Epithelial cell of prostate (primary cell): Measurements from ENCODE around the gene CCDC68.
A peak's percentile ranks its signal among the peaks of the same experiment; 100 is the strongest.
"Not testable (repeated sequence)": the region's sequence is repeated elsewhere in the genome, so short reads cannot be mapped to it uniquely, and the experiment has no call there.

Source experiments
- DNase-seq: peaks from one replicate; pipeline ENCODE4 v3.0.0-alpha.2; 2011; ENCODE audit warnings: low read depth, low spot score
- H3K27ac ChIP-seq: fragments of 450-650 bp; 2 replicates; pipeline ENCODE4 v1.5.1; 2017; ENCODE audit warnings: mild to moderate bottlenecking

Gene CCDC68

DNA sequence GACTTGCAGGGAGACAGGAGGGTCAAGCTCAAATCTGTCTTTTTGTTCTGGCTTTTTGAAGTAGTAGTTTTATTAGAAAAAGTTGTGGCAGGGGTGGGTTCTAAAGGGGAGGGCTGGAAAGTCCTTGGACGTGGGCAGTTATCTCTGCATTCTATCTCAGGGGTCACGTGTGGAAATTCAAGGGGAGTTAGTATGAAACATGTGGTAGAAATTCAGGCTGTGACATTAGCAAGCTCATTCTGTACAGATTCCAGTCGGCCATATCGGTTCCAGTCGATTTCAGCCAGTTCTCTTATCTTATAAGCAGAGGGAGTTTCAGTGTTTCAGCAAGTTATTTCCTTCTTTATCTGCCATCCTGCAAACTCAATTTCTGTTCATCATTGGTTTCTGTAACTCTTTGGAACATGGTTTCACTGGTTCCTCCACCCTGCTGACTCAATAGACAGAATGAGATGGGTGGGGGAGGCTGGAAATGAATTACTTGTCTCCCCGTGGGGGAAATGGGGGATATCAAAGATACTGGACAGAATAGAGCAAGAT is 78.0 kb downstream of the CCDC68 start:
- DNase-seq: no peak
- H3K27ac ChIP-seq: no peak overlapping the region

DNA sequence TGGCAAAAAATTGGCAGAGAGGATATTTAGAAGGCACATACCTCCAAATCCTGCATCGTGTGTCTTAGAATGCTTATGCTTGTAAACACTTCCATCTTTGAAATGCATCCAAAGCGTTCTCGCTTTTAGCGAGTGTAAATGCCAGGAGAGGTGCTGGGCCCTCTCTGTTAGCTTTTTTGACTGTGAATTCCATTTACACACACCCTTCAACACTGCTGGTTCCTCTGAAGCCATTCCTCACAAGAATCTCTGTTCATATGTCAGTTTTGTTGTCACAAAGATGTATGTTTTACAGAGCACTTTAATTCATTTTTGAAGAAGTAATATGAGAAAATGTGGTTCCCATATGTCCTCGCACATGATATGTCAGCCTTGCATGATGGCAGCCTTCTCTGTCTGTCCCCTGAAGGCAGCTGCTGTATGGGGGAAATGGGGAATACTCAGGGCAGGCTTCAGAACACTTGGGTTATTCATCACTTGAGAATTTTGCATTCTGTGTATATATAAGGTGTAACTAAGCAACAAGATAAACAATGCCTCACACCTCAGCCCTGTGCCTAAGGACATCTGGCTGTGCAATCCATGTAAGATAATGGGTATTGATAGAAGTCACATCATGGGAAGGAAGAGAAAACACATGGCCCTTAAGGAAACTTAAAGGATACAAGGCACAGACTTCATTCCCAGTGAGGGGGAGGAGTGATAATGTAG is 78.7 kb downstream of the CCDC68 start:
- peak; percentile 41 for DNase-seq
- no peak overlapping the region for H3K27ac ChIP-seq

DNA sequence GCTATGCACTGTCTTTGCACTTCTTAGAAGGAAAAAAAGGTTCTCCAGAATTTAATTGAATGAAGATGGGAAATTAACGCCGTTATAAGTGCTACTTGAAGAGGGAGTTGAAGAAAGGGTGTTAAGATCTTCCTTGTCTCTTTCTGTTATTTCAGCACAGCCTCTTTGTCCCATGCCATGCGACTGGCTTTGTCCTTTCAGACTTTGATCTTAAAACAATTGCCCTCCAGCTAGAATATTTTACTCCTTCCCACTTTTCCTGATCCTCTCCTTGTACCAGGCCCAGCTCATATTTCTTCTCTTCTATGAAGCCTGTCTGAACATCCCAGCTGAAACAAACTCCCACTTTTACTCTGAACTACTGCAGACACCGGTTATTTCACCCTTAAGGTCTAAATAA is 79.6 kb downstream of the CCDC68 start:
- H3K27ac ChIP-seq: no peak overlapping the region
- no peak for DNase-seq

DNA sequence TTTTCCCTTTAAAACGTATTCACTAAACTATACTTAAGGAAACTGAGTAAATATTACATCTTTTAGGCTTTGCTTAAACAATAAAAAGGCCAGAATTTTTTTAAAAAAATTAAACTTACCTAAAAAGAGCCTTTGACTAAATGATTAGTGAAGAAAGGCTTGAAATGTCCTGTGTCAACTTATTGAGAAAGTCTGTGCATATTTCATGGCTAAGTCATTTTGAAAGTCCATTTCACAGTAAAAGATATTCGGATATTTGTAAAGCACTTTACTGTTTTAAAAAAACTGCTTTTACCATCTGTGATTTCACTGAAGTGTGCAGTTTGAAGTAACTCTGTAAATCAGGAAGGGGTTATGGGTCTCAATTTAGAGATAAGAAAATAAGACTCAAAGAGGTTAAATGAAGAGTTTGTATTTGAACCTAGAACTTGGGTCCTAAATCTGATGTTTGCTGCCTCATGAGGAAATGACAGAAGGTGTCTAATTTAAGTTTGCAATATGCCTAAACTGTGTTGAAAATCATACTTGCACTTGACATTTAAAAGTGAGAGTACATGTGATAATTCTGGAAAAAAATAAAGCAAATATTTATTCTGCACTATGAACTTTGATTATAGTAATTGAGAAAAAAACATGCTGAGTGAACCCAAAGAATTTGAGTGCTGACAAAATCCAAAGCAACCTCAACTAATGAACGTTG is 80.5 kb downstream of the CCDC68 start:
- DNase-seq: no peak
- H3K27ac ChIP-seq: no peak overlapping the region

DNA sequence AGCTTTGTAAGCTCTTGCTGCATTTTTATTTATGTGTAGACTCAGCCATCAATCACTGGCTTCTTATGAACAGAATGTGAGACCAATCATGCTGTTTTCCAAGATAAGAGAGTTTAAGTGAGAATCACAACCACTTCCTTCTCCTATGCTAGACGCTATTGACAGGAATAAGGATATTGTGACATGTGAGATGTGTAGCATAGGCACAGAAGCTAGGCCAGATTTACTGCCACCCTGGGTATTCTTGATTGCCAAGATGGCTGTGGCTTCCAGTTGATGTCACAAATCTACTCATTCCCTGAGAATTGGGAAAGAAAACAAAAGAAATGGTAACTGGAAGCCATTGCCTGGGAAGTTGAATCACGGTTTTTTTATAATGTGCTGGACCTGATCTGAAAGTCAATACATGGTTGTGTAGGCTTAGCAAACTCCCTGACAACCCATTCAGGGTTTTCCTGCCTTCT is 81.1 kb downstream of the CCDC68 start:
- no peak overlapping the region for H3K27ac ChIP-seq

DNA sequence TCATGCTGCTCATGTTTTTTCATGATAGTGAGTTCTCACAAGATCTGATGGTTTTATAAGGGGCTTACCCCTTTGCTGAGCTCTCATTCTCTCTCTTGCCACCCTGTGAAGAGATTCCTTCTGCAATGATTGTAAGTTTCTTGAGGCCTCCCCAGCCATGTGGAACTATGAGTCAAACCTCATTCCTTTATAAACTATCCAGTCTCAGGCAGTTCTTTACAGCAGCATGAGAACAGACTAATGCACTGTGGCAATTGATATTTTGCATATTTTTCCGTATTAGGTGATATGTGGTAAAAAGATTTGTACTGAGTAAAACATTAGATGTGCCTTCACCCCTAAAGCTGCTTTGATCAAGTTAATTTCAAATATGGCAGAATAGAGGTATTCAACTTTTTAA is 82.2 kb downstream of the CCDC68 start:
- no peak for DNase-seq

More for the DNA sequence above, 81.1 kb downstream of the CCDC68 start:
- DNase-seq: no peak

DNA sequence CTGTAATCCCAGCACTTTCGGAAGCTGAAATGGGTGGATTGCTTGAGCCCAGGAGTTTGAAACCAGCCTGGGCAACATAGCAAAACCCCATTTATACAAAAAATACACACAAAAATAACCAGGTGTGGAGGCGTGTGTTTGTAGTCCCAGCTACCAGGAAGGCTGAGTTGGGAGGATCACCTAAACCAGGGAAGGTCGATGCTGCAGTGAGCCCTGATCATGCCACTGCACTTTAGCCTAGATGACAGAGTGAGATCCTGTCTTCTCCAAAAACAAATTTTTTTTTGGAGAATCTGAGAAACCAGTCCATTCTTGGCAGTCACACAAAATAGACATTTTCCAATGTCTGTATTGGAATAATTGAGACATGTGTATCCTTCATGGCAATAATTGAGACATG is 84.2 kb downstream of the CCDC68 start:
- no peak for DNase-seq

More for the DNA sequence above, 82.2 kb downstream of the CCDC68 start:
- H3K27ac ChIP-seq: no peak overlapping the region

DNA sequence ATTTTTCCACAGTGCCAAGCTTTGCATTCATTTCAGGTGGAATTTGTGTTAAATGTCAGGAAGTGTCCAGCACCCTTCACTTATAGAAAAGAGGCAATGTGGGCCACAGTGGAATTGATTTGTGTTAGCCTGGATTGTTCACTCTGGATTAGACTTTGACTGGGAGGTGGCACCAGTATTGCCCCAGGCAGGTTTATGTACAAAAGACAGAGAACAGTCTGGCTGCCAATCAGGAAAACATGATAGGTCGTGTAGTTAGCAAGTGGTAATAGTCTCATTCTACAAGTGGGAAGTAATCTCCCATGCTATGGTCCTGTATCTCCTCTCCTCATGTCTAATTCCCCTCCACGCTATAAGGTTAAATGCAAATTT is 85.4 kb downstream of the CCDC68 start:
- H3K27ac ChIP-seq: no peak overlapping the region
- DNase-seq: no peak

More for the DNA sequence above, 84.2 kb downstream of the CCDC68 start:
- H3K27ac ChIP-seq: no peak overlapping the region

DNA sequence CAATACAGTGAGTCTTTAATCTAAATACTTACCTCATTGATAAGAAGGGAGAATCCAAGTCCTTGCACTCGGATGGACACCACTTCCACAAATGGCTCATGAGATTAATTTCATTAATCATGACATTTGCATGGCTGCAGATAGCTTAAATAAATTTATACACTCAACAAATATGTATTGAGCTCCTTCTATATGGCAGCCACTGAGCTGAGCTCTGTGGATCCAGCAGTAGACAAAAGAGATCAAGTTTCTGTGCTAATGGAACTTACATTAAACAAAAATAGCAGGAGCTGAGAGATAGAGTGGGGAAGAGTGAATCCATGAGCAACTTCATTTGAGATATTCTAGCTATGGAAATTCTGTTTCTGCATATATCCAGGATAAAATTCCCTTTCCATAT is 86.6 kb downstream of the CCDC68 start:
- no peak for DNase-seq
- no peak overlapping the region for H3K27ac ChIP-seq

DNA sequence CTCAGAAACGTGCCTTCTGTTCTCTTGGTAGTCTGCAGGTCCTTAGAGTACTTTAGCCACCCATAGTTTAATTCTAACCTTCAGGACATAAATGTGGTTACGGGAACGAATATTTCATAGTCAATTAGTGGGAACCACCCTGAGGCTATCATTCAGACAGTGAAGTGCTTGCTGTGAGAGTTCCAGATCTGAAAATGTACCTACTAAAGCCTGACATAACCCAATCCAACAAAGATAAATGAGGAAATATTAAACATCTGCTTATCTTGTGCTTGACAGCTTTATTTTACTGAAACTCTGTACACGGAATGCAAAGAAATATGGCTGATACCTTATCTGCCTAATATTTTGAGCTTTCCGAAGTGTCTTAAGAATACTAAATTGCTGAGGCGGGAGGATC is 88.0 kb downstream of the CCDC68 start:
- H3K27ac ChIP-seq: no peak overlapping the region
- DNase-seq: no peak

DNA sequence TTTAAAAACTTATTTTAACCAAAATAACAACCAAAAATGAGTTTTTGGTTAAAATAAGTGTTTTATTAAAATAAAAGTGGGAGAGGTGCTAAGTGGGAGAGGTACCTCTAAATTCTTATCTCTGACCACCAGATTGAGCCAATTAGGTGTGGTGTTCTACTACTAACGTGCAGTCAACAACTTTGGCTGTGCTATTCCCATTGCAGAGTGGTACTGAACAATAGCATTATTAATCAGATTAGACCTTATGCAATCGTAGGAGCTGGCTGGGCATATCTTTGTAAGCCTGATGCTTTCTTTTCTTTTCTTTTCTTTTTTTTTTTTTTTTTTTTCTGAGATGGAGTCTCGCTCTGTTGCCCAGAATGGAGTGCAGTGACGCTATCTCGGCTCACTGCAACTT is 92.1 kb downstream of the CCDC68 start:
- no peak for DNase-seq
- H3K27ac ChIP-seq: no peak overlapping the region

DNA sequence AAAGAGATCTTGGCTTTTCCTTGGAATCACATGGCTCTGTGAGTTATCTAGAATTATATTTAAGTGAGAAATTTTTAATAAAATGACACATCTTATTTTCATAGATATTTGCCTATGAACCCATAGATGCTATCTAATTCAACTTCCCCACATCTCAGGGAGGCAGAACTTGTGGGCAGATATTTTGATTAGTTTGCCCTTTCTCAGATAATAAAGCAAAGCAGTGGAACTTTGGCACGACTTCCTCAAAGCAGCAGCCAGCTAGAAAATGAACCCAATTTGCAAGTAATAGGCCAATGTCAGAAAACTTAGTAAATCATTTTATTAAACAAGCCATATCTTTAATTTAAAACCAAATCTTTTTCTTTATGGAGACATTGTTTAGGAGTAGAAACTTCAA is 98.3 kb downstream of the CCDC68 start:
- H3K27ac ChIP-seq: no peak overlapping the region

DNA sequence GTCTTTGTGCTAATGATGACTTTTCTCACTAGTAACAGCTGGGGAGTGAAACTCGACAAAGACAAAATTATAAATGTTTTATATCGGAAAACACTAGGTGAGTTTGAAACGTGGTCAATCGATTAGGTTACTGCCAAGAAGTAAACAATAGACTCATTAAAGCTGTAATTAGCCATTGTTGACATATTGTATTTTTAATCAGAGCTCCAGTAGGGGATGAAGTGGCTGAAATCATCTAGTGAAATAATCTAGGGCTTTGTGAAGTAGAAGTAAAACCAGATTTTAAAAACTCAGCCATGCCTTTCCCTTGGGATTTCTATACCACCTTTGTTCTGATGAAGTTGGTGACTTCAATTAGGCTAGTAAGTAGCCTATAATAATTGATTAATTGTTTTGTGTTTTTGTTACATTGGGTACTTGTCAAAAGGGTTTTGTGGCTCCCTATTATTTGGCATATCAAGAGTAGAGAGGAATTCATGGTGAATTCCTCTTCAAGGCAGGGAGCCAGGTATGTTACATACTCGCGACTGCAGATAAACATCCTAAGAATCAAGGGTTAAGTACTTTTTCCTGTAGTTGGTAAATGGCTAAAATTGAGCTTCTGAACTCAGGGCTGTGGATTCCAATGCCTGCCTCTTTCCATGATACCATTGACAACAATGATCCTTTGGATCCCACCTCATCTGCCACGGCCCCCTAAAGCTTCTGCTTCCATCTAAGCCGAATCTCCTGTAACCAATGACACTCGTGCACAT is 99.4 kb downstream of the CCDC68 start:
- no peak overlapping the region for H3K27ac ChIP-seq
- no peak for DNase-seq

More for the DNA sequence above, 98.3 kb downstream of the CCDC68 start:
- DNase-seq: no peak

DNA sequence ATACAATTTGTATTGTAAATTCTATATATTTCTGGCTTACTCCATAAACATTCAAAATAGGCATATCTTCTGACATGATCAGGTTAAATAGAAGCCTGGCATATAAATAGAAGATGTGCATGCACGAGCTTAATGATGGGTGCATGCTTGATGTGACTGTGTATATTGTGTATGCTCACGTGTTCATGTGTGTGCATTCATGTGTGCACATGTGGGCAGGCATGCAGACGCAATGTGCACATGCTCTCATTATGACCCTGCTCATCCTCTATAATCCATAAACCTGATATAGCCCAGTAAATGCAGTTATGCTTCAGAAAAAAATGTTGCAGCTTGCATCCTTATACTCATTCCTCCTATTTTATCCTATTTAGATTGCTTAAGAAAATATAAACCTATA is 101.8 kb downstream of the CCDC68 start:
- no peak for DNase-seq
- no peak overlapping the region for H3K27ac ChIP-seq

DNA sequence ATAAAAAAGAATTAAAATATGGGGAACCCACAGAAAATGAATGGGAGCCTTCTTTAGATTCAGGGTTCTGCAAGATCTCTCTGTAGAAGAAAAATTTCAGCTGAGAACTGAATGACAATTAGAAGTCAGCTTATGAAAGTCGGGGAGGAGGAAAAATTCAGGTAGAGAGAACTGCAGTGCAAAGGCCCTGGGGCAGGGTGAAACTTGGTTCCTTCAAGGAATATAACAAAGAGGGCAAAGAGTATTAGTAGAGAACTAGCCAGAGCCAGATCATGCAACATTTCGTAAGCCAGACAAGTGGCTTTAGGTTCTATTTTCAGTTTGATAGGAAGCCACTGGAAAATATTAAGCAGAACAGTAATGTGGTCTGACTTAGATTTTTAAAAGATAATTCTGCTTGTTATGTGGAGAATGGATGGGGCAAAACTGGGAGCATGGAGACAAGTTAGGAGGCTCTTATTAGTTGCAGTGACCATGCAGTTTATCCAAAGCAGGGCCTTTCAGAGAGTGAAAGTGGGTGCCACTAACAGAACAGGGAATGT is 103.1 kb downstream of the CCDC68 start:
- no peak overlapping the region for H3K27ac ChIP-seq
- no peak for DNase-seq

DNA sequence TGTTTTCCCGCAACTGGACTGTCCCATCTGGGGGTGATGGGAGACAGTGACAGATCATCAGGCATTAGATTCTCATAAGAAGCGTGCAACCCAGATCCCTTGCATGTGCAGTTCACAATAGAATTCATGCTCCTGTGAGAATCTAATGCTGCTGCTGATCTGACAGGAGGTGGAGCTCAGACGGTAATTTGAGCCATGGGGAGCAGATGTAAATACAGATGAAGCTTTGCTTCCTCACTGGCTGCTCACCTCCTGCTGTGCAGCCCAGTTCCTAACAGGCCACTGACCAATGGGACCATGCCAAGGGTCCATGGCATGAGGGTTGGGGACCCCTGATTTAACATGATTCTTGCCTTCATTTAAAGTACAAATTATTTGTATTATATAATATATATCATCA is 104.2 kb downstream of the CCDC68 start:
- not testable (repeated sequence) for DNase-seq, H3K27ac ChIP-seq

DNA sequence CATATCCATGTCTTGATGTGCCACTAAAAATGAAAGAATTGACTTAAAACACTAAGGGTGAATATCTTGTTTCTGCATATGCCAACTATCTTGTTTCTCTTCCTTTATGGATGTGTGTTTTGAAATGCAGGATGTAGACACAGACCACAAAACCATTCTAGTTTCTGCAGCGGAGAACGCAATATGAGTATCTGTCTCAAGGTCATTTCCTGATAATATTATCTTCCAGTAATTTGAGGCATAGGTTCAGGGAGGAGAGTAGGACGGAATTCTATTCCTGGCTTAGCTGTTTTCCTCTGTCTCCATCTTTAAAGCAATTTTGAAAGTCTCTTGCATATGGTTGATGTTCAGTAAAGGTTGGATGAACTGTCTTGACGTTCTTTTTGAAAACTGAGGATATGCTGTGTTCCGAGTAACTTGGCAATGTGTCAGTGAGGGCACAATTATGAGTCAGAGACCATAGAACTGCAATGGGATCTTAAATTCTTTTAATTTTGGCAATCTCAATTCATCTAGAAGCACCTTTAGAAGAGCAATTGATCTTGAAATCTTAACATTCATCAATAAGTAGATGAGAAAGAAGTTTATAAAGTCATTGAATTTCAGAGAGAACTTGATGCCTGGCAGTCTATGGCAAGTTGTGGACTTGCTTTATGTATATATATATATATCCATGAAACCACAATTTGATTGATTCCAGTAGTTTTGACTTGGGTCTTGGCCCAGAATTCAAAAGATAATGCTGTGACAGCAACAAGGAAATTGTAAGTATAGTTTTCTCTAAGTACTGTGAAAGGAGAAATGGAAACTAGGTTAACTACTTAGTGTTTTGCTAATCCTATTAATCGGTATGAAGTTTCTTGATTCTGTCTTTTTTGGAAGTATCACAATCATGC is 106.2 kb downstream of the CCDC68 start:
- H3K27ac ChIP-seq: no peak overlapping the region
- DNase-seq: no peak
